Mucosa of rectum (tissue), 2 donors: ENCODE measurements around the gene MEGF10.

Experiments used
- H3K27ac ChIP-seq, 2 donors: one replicate each; pipeline ENCODE4 v1.7.0; 2013; ENCODE audit warnings: inconsistent platforms in 2 of 2, low read depth in 2 of 2, low read length in 2 of 2
- H3K27me3 ChIP-seq, 2 donors: one replicate each; pipeline ENCODE4 v1.7.0; 2013; ENCODE audit warnings: low read length in 2 of 2; ENCODE audit not compliant: control insufficient read depth in 2 of 2, insufficient read depth in 2 of 2
- H3K36me3 ChIP-seq, 2 donors: one replicate each; pipeline ENCODE4 v1.7.0; 2013; ENCODE audit warnings: low read length in 2 of 2; ENCODE audit not compliant: control insufficient read depth in 2 of 2, insufficient read depth in 2 of 2
- H3K4me1 ChIP-seq, 2 donors: one replicate each; pipeline ENCODE4 v1.7.0; 2013; ENCODE audit warnings: low read length in 2 of 2, mild to moderate bottlenecking in 1 of 2; ENCODE audit not compliant: control insufficient read depth in 2 of 2, insufficient read depth in 2 of 2
- H3K4me3 ChIP-seq, 2 donors: one replicate each; pipeline ENCODE4 v1.7.0; 2013; ENCODE audit warnings: low read length in 2 of 2
- H3K9ac ChIP-seq, 2 donors: one replicate each; pipeline ENCODE4 v1.7.0; 2013; ENCODE audit warnings: low read length in 2 of 2, low read depth in 1 of 2, mild to moderate bottlenecking in 1 of 2
- H3K9me3 ChIP-seq, 2 donors: one replicate each; pipeline ENCODE4 v1.7.0; 2013; ENCODE audit warnings: low read length in 2 of 2; ENCODE audit not compliant: control insufficient read depth in 2 of 2
- donor health status: healthy.
- donor health status: Normal muscosa, but diverticular disease.

Gene MEGF10

DNA sequence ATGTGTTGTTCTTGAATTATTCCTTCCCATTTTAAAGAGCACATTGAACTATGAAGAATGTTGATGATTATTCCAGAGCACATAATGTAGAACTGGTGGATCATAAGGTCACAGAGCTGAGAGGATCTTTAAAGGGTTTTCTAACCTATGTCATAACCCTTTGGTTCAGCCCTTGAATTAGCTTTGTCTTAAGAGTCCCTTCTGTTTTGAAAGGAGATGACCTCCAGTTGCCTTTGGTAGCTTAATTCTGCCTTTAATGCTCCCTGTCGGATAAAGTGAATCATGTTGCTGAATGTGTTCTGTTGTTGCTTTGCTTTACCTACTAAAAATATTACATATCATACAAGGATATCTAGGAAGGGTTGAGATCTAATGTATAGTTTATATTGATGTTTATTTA lies 127.8 kb downstream of the MEGF10 start:
- Histone ChIP-seq H3K27ac (no peak overlapping the region), H3K4me1 (no peaks in the 10 kb centered on the region), H3K4me3 (no peak overlapping the region), H3K9me3 (no peaks in the 10 kb centered on the region), H3K27me3 (no peaks in the 10 kb centered on the region), H3K9ac (no peak overlapping the region), H3K36me3 (no peaks in the 10 kb centered on the region)

DNA sequence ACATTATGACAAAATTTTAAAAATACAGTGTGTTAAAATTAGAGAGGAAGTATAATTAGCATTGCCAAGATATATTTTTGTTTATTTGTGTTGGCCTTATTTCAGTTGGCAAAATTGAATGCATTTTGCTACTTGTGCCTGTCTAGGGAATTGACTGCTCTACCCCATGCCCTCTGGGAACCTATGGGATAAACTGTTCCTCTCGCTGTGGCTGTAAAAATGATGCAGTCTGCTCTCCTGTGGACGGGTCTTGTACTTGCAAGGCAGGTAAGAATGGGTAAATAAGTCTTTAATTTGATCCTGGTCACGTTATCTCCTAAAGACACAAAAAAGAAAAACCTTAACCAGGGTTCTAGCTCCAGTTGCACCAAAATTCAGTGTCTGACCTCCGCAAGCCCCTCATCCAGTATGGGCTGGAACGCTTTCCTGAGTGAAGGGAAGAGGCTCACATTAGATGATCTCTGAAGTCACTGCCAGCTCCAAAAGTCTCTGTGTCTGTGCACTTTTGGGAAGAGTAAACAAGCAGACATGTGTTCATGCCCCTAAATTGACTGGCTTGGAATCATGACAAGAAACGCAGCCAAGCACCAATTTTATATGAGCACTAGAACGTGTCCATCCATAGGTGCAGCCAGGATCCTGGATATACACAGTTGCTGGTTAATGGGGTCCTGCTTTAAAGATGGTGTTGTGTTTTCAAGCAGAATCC lies 128.5 kb downstream of the MEGF10 start:
- Histone ChIP-seq H3K4me1 (no peaks in the 10 kb centered on the region), H3K4me3 (no peak overlapping the region), H3K36me3 (no peaks in the 10 kb centered on the region), H3K27me3 (no peaks in the 10 kb centered on the region), H3K27ac (no peak overlapping the region), H3K9ac (no peak overlapping the region), H3K9me3 (no peaks in the 10 kb centered on the region)

DNA sequence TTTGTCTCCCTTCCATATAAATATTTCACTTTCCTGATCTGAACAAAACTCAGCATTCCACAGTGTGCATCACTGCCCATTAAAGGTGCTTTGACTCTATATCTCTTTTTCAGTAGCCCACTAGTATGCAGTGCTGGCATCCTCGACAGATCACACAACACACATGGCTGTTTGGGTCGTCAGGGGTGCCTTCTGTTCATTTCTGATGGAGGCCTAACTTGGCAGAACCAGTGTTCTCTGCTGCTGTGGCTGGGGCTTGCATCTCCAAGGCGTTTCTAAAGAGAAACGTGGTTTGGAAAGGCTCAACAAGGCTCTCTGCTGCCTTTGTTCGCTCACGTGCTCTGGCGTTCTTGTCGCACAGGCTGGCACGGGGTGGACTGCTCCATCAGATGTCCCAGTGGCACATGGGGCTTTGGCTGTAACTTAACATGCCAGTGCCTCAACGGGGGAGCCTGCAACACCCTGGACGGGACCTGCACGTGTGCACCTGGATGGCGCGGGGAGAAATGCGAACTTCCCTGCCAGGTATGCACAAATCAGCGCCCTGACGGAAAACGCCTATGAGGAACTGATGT lies 129.2 kb downstream of the MEGF10 start:
- Histone ChIP-seq H3K9me3 (no peaks in the 10 kb centered on the region), H3K4me3 (no peak overlapping the region), H3K36me3 (no peaks in the 10 kb centered on the region), H3K27me3 (no peaks in the 10 kb centered on the region), H3K27ac (no peak overlapping the region), H3K4me1 (no peaks in the 10 kb centered on the region), H3K9ac (no peak overlapping the region)

DNA sequence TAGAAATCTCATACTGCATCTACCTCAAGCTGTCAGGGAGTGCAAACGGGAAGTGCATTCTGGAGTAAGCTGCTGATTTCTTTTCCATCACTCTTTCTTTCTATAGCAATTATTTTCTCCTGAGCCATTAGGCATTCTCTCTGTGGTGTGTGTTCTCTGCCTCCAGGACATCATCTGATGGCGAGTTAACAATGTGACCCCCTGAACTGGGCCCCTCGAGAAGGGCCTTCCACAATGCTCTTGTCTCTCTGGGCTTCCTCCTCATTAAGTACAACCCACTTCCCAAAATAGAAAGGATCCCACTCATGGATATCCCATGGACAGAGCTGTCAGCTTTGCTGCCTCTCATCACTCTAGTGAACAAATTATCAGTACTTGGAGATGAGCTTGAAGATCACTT lies 130.2 kb downstream of the MEGF10 start:
- H3K27me3 ChIP-seq, result no peaks in the 10 kb centered on the region
- no peak overlapping the region for H3K4me3 ChIP-seq
- H3K27ac ChIP-seq, result no peak overlapping the region
- no peaks in the 10 kb centered on the region for H3K4me1 ChIP-seq
- H3K36me3 ChIP-seq, result no peaks in the 10 kb centered on the region
- H3K9ac ChIP-seq, result no peak overlapping the region
- no peaks in the 10 kb centered on the region for H3K9me3 ChIP-seq

DNA sequence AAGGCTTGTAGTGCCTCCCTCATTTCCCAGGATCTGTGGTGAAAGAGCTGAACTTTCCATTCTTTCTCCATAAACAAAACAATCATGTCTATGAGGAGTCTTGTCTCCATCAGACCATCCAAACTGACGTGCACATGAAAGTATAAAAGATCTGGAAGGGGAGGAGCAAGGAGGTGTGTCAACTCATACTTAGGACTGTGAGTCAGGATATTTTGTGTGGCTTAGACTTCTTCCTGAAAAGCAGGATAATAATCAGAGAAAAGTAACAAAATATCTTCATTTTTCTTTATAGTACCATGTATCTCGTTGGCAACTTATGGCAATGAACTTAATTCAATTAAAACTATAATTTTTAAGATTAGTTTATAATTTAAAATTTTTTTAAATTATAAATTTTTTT lies 130.9 kb downstream of the MEGF10 start:
- no peaks in the 10 kb centered on the region for H3K4me1 ChIP-seq
- no peak overlapping the region for H3K27ac ChIP-seq
- H3K9me3 ChIP-seq, result no peaks in the 10 kb centered on the region
- no peaks in the 10 kb centered on the region for H3K36me3 ChIP-seq
- no peak overlapping the region for H3K9ac ChIP-seq
- no peak overlapping the region for H3K4me3 ChIP-seq
- H3K27me3 ChIP-seq, result no peaks in the 10 kb centered on the region

DNA sequence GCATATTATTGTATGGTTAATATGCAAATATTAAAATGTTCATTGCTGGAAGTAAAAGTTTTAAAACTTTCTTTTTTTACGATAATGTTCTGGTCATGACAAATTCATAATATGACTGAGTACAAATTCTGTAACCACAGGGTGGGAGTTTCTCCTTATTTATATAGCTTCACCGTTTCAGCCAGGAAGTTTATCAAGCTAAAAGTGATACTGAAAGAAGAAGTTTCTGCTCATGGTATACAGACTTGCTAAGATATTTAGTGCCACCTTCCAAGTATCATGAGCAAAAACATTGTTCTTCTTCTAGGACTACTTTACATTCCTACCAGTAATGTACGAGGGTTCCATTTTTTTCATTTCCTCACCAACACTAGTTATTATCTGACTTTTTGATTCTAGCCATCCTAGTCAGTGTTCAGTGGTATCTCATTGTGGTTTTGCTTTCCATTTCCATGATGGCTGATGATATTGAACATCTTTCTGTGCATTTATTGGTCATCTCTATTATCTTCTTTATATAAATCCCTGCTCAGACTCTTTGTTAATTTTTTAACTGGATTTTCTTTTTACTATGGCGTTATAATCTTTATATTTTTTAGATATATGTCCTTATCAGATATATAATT lies 132.7 kb downstream of the MEGF10 start:
- H3K36me3 ChIP-seq, result no peaks in the 10 kb centered on the region
- no peak overlapping the region for H3K9ac ChIP-seq
- no peak overlapping the region for H3K27ac ChIP-seq
- no peak overlapping the region for H3K4me3 ChIP-seq
- no peaks in the 10 kb centered on the region for H3K4me1 ChIP-seq
- no peaks in the 10 kb centered on the region for H3K9me3 ChIP-seq
- H3K27me3 ChIP-seq, result no peaks in the 10 kb centered on the region

DNA sequence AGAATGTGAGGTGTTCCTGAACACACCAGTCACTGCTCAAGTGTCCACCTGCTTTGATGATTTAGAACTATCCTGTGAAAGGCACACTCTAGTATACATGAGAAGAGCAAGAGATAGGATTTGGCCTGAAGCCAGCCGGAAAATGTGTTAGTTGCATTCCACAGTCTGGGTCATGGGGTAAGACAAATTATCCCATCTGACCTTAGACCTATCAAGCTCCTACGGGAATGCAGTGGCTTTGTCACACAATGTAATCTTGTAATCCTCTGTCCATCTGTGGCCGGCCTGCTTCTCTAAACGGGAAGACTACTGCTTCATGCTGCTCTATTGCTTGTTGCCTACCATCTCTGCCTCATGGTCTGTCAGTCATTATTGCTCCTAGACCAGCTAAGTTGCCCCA lies 134.4 kb downstream of the MEGF10 start:
- Histone ChIP-seq H3K4me3 (no peak overlapping the region), H3K9ac (no peak overlapping the region), H3K27me3 (no peaks in the 10 kb centered on the region), H3K36me3 (no peaks in the 10 kb centered on the region), H3K4me1 (no peaks in the 10 kb centered on the region), H3K9me3 (no peaks in the 10 kb centered on the region), H3K27ac (no peak overlapping the region)

DNA sequence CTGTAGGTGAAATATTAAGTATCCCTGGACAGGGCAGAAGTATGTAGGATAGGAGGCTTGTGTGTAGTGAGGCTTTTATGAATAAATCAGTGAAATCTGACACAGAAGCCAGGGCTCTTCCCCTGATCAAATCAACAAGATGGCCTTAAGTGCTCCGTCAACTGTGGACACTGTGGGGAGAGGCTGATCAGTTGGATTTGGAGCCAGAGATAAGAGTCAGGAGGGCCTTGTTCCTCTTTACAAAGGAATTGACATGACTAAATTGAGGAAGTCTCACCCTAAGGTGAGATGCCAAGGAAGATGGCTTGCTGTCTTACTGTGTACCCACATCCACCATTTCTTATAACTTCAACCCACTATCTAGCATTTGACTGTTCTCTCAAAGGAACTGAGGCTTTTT lies 135.3 kb downstream of the MEGF10 start:
- Histone ChIP-seq H3K4me1 (no peaks in the 10 kb centered on the region), H3K27ac (no peak overlapping the region), H3K9ac (no peak overlapping the region), H3K9me3 (no peaks in the 10 kb centered on the region), H3K36me3 (no peaks in the 10 kb centered on the region), H3K4me3 (no peak overlapping the region), H3K27me3 (no peaks in the 10 kb centered on the region)

DNA sequence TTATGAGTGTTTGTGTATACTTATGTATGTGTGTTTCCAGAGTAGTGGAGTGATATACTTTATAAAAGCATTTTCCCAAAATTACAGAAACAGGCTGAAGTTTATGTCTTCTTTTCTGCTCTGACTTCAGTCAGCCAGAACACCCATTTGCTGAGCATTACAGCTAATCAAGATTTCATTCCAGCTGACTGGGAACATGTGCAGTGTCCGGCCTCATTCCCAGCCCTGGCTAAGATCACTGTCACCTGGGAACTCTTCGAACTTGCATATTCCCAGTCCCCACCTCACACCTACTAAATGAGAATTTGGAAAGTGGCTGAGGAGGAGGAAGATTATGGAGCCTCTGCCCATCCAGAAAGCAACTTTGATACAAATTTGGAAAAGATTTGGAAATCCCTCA lies 136.1 kb downstream of the MEGF10 start:
- Histone ChIP-seq H3K9ac (no peak overlapping the region), H3K9me3 (no peaks in the 10 kb centered on the region), H3K36me3 (no peaks in the 10 kb centered on the region), H3K27me3 (no peaks in the 10 kb centered on the region), H3K4me1 (no peaks in the 10 kb centered on the region), H3K4me3 (no peak overlapping the region), H3K27ac (no peak overlapping the region)

DNA sequence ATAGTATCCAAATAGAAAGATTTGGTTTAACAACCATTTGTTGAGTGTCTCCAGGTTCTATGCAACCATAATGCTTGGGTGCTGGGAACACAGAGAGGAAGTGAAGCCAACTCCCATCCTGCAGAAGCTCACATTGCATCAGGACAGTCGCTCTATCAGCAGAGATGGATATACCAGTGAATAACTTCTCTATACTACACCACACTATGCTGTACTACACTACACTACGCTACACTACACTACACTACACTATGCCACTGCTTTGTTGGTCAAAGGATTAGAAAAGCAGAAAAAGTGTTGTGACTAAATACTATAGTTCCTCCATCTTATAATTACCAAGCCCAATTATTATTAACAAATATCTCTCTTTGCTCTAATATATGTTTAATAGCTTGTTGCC lies 137.7 kb downstream of the MEGF10 start:
- no peak overlapping the region for H3K4me3 ChIP-seq
- no peaks in the 10 kb centered on the region for H3K27me3 ChIP-seq
- no peak overlapping the region for H3K27ac ChIP-seq
- no peaks in the 10 kb centered on the region for H3K4me1 ChIP-seq
- no peak overlapping the region for H3K9ac ChIP-seq
- no peaks in the 10 kb centered on the region for H3K9me3 ChIP-seq
- H3K36me3 ChIP-seq, result no peaks in the 10 kb centered on the region
